GM12891 (cell line): ENCODE results near the gene RCAN3.
"Not testable (repeated sequence)": the region's sequence is repeated elsewhere in the genome, so short reads cannot be mapped to it uniquely, and the experiment has no call there.

Source experiments
- DNase-seq: peaks from one replicate; pipeline ENCODE4 v3.0.0; 2011; ENCODE audit warnings: low spot score; ENCODE audit not compliant: insufficient read length
- FAIRE-seq: peaks from 2 replicates; lab custom pipeline; 2011; peaks lifted over from hg19 to GRCh38; lab: Jason Lieb, UNC
- PAX5 ChIP-seq: IDR thresholded peaks from 2 replicates; pipeline ENCODE4 v1.6.1; 2011; ENCODE audit warnings: low read length, moderate library complexity, mild to moderate bottlenecking; ENCODE audit not compliant: insufficient read depth, severe bottlenecking
- POLR2A ChIP-seq: IDR thresholded peaks from 2 replicates; pipeline ENCODE4 v1.6.1; 2011; ENCODE audit warnings: low read depth, low read length, control low read depth
- POLR2AphosphoS5 ChIP-seq: IDR thresholded peaks from 2 replicates; pipeline ENCODE4 v1.6.1; 2011; ENCODE audit warnings: low read depth, low read length, control low read depth
- POU2F2 ChIP-seq: IDR thresholded peaks from 2 replicates; pipeline ENCODE4 v1.6.1; 2011; ENCODE audit warnings: low read depth, mild to moderate bottlenecking, control low read depth, low read length, moderate library complexity
- SPI1 ChIP-seq: IDR thresholded peaks from 2 replicates; pipeline ENCODE4 v1.6.1; 2011; ENCODE audit warnings: low read depth, low read length, control low read depth
- TAF1 ChIP-seq: IDR thresholded peaks from 2 replicates; pipeline ENCODE4 v1.6.1; 2011; ENCODE audit warnings: low read depth, low read length, control low read depth

Gene RCAN3

DNA sequence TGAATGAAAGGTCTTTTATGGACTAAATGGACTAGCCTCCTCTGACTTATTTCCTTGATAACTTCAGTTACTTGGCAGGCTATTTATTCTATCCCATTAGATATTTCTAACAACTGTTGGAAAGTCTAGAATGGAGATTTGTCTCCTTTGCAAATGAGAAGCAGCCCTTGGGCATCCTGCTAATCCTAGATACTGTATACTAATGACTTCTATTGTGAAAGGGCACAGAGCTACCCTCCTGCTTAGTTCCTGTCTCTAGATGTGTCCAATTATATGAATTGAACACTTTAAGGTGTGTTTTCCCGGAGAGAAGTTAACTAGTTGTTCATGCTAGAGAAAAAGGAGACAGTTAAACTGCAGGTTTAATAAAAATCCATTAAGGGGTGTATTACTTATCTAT is 43.0 kb downstream of the RCAN3 start:
- TF ChIP-seq PAX5 (no peak), SPI1 (no peak), POLR2A (no peak), TAF1 (no peak), POU2F2 (no peak), POLR2AphosphoS5 (no peak)
- no peak for DNase-seq
- no peak for FAIRE-seq

DNA sequence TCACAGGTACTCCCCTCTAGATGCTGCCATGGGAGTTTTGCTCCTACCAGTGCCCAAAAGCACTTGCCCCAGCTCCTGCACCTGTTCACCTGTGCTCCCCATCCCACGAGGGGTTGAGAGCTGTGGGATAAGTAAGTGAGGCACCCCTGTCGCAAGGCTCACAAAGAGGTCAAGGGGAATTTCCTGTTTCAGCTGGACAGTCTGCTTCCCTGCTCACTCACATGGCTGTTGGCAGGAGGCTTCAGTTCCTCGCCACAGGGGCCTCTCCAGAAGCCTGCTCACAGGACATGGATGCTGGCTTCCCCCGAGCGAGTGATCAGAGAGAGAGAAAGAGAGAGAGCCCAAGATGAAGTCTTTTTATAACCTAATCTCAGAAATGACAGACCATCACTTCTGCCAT is 44.6 kb downstream of the RCAN3 start:
- DNase-seq (no peak), FAIRE-seq (no peak)
- TF ChIP-seq POLR2A (no peak), SPI1 (no peak), POU2F2 (no peak), POLR2AphosphoS5 (no peak), PAX5 (no peak), TAF1 (no peak)

GRCh38 chr1:24548070-24548469 is 45.4 kb downstream of the RCAN3 start:
- no peak for TF ChIP-seq TAF1
- TF ChIP-seq SPI1: no peak
- no peak for TF ChIP-seq POLR2A
- DNase-seq (no peak), FAIRE-seq (no peak)

DNA sequence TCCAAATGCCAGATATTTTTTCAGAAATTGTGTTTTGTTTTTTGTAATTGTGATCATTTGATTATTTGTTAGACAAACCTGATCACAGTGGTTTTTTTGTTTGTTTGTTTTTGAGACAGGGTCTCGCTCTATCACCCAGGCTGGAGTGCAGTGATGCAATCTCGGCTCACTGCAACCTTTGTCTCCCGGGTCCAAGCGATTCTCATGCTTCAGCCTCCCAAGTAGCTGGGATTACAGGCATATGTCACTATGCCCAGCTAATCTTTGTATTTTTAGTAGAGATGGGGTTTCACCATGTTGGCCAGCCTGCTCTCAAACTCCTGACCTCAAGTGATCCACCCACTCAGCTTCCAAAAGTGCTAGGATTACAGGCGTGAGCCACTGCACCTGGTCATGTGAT is 46.6 kb downstream of the RCAN3 start:
- not testable (repeated sequence) for FAIRE-seq, DNase-seq

DNA sequence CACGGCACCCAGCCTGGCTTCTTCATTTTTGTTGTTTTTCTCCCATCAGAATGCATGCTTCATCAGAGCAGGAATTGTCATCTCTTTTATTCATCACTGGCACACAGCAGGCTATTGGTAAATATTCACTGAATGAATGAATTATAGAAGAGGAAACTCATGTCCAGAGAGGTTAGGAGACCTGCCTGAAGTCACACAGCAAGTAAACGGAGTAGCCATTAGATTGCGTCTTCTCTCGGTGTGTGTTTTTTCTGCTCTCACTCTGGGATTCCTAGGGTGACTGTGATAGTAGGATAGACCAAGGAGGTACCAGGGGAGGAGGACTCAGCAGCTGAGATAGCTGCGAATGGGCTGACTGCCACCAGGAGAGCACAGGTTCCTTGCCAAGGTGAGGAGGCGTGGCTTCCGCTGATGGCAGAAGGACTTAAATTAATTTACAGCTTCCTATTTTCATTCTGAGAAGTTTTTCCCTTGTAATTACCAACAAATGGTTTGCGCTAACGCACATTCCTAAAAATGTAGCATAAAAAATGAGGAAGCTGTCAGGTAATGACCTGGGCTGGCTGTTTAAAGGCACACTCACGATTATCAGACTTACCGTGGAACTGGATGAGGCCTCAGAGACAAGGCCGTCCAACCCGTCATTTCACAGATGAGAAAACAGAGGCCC is 48.8 kb downstream of the RCAN3 start:
- TF ChIP-seq SPI1 (no peak), TAF1 (no peak), POLR2A (no peak), POLR2AphosphoS5 (no peak), POU2F2 (no peak), PAX5 (no peak)
- DNase-seq (no peak), FAIRE-seq (no peak)

DNA sequence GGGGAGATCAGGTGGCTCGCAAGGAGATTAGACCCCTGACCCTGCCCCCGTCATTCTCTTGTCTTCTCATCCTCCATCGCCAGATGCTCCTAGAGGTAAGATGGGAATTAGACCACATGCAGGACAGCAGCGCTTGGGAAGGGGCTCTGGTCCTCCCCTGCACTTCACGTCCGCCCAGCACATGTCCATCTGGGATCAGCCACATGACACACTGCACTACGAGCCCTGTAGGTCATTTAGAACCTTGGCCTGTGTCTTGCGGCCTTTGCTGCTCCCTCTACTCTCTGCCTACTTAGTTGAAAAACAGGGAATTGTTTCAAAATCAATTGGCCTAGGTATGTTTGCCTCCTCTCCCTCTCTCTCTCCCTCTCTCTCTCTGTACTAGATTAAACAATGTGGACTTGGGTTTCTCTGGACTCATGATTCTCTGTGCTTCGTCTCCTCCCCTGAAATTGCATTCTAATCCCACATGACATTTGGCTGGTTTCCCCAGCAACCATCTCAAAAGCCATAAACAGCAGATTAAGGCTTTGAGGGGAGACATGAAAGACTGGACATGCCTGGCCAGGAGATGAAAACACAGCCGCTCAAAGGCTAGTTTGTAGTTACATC is 49.4 kb downstream of the RCAN3 start:
- FAIRE-seq: no peak
- DNase-seq: no peak
- TF ChIP-seq POLR2AphosphoS5: no peak

GRCh38 chr1:24553931-24554330 is 51.3 kb downstream of the RCAN3 start:
- no peak for FAIRE-seq

GRCh38 chr1:24554714-24555113 is 52.1 kb downstream of the RCAN3 start:
- DNase-seq: no peak
- no peak for TF ChIP-seq POLR2A
- TF ChIP-seq TAF1: no peak
- TF ChIP-seq POU2F2: no peak
- TF ChIP-seq SPI1: no peak
- no peak for TF ChIP-seq POLR2AphosphoS5
- no peak for FAIRE-seq

More at GRCh38 chr1:24553931-24554330, 51.3 kb downstream of the RCAN3 start:
- DNase-seq: no peak
- TF ChIP-seq TAF1: no peak
- no peak for TF ChIP-seq POLR2AphosphoS5
- no peak for TF ChIP-seq POLR2A
- no peak for TF ChIP-seq PAX5
- TF ChIP-seq SPI1: no peak
- TF ChIP-seq POU2F2: no peak

GRCh38 chr1:24555591-24556413 is 53.2 kb downstream of the RCAN3 start, which contains the start of gene NCMAP:
Gene NCMAP, plus strand, starts transcription at chr1:24556087. Its CDS starts 39,344 bp downstream, at chr1:24595431.
- DNase-seq: no peak
- TF ChIP-seq TAF1 (no peak), PAX5 (no peak), POLR2AphosphoS5 (no peak), POLR2A (no peak), POU2F2 (no peak), SPI1 (no peak)
- no peak for FAIRE-seq

DNA sequence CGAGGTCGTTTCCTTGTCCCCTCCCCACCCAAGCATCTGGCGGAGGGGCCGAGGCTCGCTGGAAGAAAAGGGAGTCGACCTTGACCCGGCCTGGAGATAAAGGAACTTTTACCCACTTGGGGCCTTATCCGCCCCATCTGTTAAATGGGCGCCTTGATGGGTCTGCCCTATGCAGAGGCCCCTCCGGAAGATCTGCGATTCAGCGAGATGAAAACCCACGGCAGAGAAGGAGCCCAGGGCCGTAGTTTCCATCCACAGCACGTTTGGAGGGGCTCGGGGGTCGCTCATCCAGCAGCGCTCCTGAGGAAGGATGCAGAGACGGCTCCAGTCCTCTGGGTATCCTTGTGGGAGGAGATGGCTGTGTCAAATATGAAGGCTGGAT is 53.8 kb downstream of the RCAN3 start:
- no peak for TF ChIP-seq SPI1
- DNase-seq (no peak), FAIRE-seq (no peak)
